H9 (cell line): ENCODE data around the gene KCNS3. TPM values are rescaled to one million over a fixed set of nuclear protein-coding genes. Genes with fewer than 3 reads are reported as not detected.

Experiments
- DNase-seq: peaks from one replicate; pipeline ENCODE4 v3.0.0-alpha.2; 2017
- H2AFZ ChIP-seq: one replicate; pipeline ENCODE4 v1.6.1; 2013; ENCODE audit warnings: mild to moderate bottlenecking, low read length, control low read depth, moderate library complexity
- H2AK5ac ChIP-seq: 2 replicates; pipeline ENCODE4 v1.6.1; 2013; ENCODE audit warnings: low read length, control low read depth, mixed read lengths; ENCODE audit not compliant: insufficient read length
- H2BK120ac ChIP-seq: one replicate; pipeline ENCODE4 v1.6.1; 2013; ENCODE audit warnings: low read depth, mild to moderate bottlenecking, low read length, control low read depth, inconsistent platforms; ENCODE audit not compliant: poor library complexity, severe bottlenecking
- H2BK12ac ChIP-seq: 2 replicates; pipeline ENCODE4 v1.6.1; 2013; ENCODE audit warnings: low read length, control low read depth, mixed read lengths, low read depth; ENCODE audit not compliant: insufficient read length
- H2BK15ac ChIP-seq: 2 replicates; pipeline ENCODE4 v1.6.1; 2013; ENCODE audit warnings: low read depth, low read length, control low read depth
- H2BK20ac ChIP-seq: one replicate; pipeline ENCODE4 v1.6.1; 2013; ENCODE audit warnings: low read depth, mild to moderate bottlenecking, low read length, control low read depth, inconsistent platforms; ENCODE audit not compliant: poor library complexity, severe bottlenecking
- H2BK5ac ChIP-seq: 2 replicates; pipeline ENCODE4 v1.6.1; 2013; ENCODE audit warnings: low read length, control low read depth, mixed read lengths; ENCODE audit not compliant: insufficient read length
- H3K14ac ChIP-seq: 2 replicates; pipeline ENCODE4 v1.6.1; 2013; ENCODE audit warnings: low read length, control low read depth; ENCODE audit not compliant: insufficient read depth
- H3K18ac ChIP-seq: 2 replicates; pipeline ENCODE4 v1.6.1; 2013; ENCODE audit warnings: low read depth, mild to moderate bottlenecking, mixed read lengths, low read length, control low read depth; ENCODE audit not compliant: insufficient read length
- H3K23ac ChIP-seq: 2 replicates; pipeline ENCODE4 v1.6.1; 2013; ENCODE audit warnings: low read length, control low read depth, mixed read lengths, low read depth; ENCODE audit not compliant: insufficient read length
- H3K23me2 ChIP-seq: 2 replicates; pipeline ENCODE4 v1.6.1; 2013; ENCODE audit warnings: low read depth, mild to moderate bottlenecking, mixed read lengths, low read length, control low read depth; ENCODE audit not compliant: insufficient read length, poor library complexity, severe bottlenecking
- H3K27ac ChIP-seq: 2 replicates; pipeline ENCODE4 v1.5.1; 2013; ENCODE audit warnings: low read length, control low read depth, mixed read lengths, low read depth; ENCODE audit not compliant: insufficient read length
- H3K27me3 ChIP-seq: 2 replicates; pipeline ENCODE4 v1.6.1; 2013; ENCODE audit warnings: low read length, control low read depth, inconsistent platforms; ENCODE audit not compliant: insufficient read depth
- H3K4ac ChIP-seq: 2 replicates; pipeline ENCODE4 v1.6.1; 2013; ENCODE audit warnings: low read depth, mild to moderate bottlenecking, control low read depth, inconsistent platforms, low read length, moderate library complexity
- H3K4me1 ChIP-seq: 2 replicates; pipeline ENCODE4 v1.6.1; 2013; ENCODE audit warnings: low read length, control low read depth, inconsistent platforms; ENCODE audit not compliant: insufficient read depth
- H3K4me2 ChIP-seq: 2 replicates; pipeline ENCODE4 v1.6.1; 2013; ENCODE audit warnings: low read length, control low read depth, mixed read lengths; ENCODE audit not compliant: insufficient read length, insufficient read depth
- H3K56ac ChIP-seq: 2 replicates; pipeline ENCODE4 v1.6.1; 2013; ENCODE audit warnings: low read depth, mild to moderate bottlenecking, mixed read lengths, low read length, control low read depth; ENCODE audit not compliant: insufficient read length
- H3K79me1 ChIP-seq: 2 replicates; pipeline ENCODE4 v1.6.1; 2013; ENCODE audit warnings: low read depth, mild to moderate bottlenecking, moderate library complexity, low read length, control low read depth, inconsistent platforms; ENCODE audit not compliant: insufficient read depth, poor library complexity, severe bottlenecking
- H3K79me2 ChIP-seq: 2 replicates; pipeline ENCODE4 v1.6.1; 2013; ENCODE audit warnings: low read length, control low read depth, inconsistent platforms; ENCODE audit not compliant: insufficient read depth
- H3K9ac ChIP-seq: 2 replicates; pipeline ENCODE4 v1.6.1; 2013; ENCODE audit warnings: low read length, control low read depth, mixed read lengths; ENCODE audit not compliant: insufficient read length; ENCODE audit errors: extremely low read depth
- H3K9me3 ChIP-seq: one replicate; pipeline ENCODE4 v1.6.1; 2013; ENCODE audit warnings: low read depth, low read length, inconsistent platforms; ENCODE audit not compliant: control insufficient read depth
- H3T11ph ChIP-seq: one replicate; pipeline ENCODE4 v1.6.1; 2013; ENCODE audit warnings: mild to moderate bottlenecking, low read length, control low read depth, inconsistent platforms
- H4K20me1 ChIP-seq: one replicate; pipeline ENCODE4 v1.6.1; 2013; ENCODE audit not compliant: control insufficient read depth, insufficient read length, insufficient read depth
- H4K5ac ChIP-seq: 2 replicates; pipeline ENCODE4 v1.6.1; 2013; ENCODE audit warnings: low read depth, mild to moderate bottlenecking, mixed read lengths, low read length, control low read depth; ENCODE audit not compliant: insufficient read length
- H4K8ac ChIP-seq: replicated peaks from 2 replicates; pipeline ENCODE4 v1.6.1; 2013; ENCODE audit warnings: low read length, control low read depth, mixed read lengths, low read depth; ENCODE audit not compliant: insufficient read length
- H4K91ac ChIP-seq: 2 replicates; pipeline ENCODE4 v1.6.1; 2013; ENCODE audit warnings: low read depth, mild to moderate bottlenecking, moderate library complexity, mixed read lengths, low read length, control low read depth; ENCODE audit not compliant: insufficient read length
- H3K27ac Mint-ChIP-seq, 3 experiments: 2 replicates in 2 of 3; 3 replicates in 1 of 3; pipeline ENCODE4 v1.8.0; 2020 to 2021; ENCODE audit warnings: mixed read lengths in 3 of 3, mild to moderate bottlenecking in 1 of 3, moderate library complexity in 1 of 3
- H3K27me3 Mint-ChIP-seq: 2 replicates; pipeline ENCODE4 v1.8.0; 2021; ENCODE audit warnings: low read depth, mild to moderate bottlenecking, moderate library complexity, mixed read lengths
- H3K36me3 Mint-ChIP-seq, 3 experiments: 2 replicates in 2 of 3; 3 replicates in 1 of 3; pipeline ENCODE4 v1.8.0; 2020 to 2021; ENCODE audit warnings: low read depth in 3 of 3, mixed read lengths in 3 of 3; ENCODE audit not compliant: insufficient read depth in 1 of 3
- H3K4me1 Mint-ChIP-seq, 2 experiments: 2 replicates each; pipeline ENCODE4 v1.8.0; 2020; ENCODE audit warnings: mixed read lengths in 2 of 2
- H3K4me3 Mint-ChIP-seq, 2 experiments: 2 replicates in 1 of 2; 3 replicates in 1 of 2; pipeline ENCODE4 v1.8.0; 2020 to 2021; ENCODE audit warnings: mild to moderate bottlenecking in 2 of 2, mixed read lengths in 2 of 2, moderate library complexity in 1 of 2
- H3K9me3 Mint-ChIP-seq, 2 experiments: 2 replicates in 1 of 2; 3 replicates in 1 of 2; pipeline ENCODE4 v1.8.0; 2020; ENCODE audit warnings: mild to moderate bottlenecking in 2 of 2, mixed read lengths in 2 of 2, moderate library complexity in 1 of 2
- WGBS: extraction: QIAGEN DNeasy Blood & Tissue Kit; methylation state at CpG from one replicate; pipeline ENCODE4 v1.1.7; 2013; ENCODE audit warnings: missing lambda C conversion rate, low lambda C conversion rate, mixed read lengths; ENCODE audit not compliant: insufficient read length; ENCODE audit errors: extremely low coverage; 5-methylcytosine and 5-hydroxymethylcytosine counted together
- total RNA-seq: library from RNA; stranded (reverse); gene quantifications from 2 replicates; pipeline ENCODE4 v1.2.1, GENCODE V29; 2021
- TF ChIP-seq, protein P1 (sequence below): fragments of 200-600 bp; sonication (generic); conservative IDR thresholded peaks from 3 replicates; pipeline ENCODE4 v1.8.0; 2021; ENCODE audit warnings: antibody characterized with exemption, mild to moderate bottlenecking

KCNS3 gene
- total RNA-seq, 1 experiment from 2014 or later = 8.0 TPM

DNA sequence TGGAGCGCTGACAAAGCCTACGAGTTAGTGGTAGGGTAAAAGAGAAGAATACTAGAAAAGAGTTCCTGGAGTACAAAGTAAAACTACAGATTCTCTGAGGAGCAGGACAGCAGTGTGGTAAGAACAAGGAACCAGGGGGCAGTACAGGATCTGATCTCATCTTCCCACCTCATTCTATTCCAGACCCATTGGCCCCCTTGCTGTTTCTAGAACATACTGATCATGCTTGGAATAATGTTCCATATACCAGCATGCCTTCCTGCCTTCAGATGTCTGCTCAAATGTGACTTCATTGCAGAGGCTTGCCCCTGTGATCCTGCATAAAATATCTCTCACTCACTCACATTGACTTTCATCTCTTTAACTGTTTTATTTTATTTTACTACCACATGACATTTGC is 43.0 kb upstream of the KCNS3 start:
- no peaks in the 10 kb centered on the region for H3K4me1 ChIP-seq
- H3K18ac ChIP-seq = no peak overlapping the region
- H4K91ac ChIP-seq = no peak overlapping the region
- TF ChIP-seq, protein P1, sequence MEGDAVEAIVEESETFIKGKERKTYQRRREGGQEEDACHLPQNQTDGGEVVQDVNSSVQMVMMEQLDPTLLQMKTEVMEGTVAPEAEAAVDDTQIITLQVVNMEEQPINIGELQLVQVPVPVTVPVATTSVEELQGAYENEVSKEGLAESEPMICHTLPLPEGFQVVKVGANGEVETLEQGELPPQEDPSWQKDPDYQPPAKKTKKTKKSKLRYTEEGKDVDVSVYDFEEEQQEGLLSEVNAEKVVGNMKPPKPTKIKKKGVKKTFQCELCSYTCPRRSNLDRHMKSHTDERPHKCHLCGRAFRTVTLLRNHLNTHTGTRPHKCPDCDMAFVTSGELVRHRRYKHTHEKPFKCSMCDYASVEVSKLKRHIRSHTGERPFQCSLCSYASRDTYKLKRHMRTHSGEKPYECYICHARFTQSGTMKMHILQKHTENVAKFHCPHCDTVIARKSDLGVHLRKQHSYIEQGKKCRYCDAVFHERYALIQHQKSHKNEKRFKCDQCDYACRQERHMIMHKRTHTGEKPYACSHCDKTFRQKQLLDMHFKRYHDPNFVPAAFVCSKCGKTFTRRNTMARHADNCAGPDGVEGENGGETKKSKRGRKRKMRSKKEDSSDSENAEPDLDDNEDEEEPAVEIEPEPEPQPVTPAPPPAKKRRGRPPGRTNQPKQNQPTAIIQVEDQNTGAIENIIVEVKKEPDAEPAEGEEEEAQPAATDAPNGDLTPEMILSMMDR = no peak
- H2BK5ac ChIP-seq = no peak overlapping the region
- H3K79me2 ChIP-seq = no peaks in the 10 kb centered on the region
- no peak overlapping the region for H3K27ac ChIP-seq
- H2AK5ac ChIP-seq = no peak overlapping the region
- no peak overlapping the region for H3K4ac ChIP-seq
- no peak overlapping the region for H3K27ac Mint-ChIP-seq
- peaks cover 27% of the 10 kb centered on the region for H3K27me3 Mint-ChIP-seq
- no peaks in the 10 kb centered on the region for H3K27me3 ChIP-seq
- peaks cover 5 to 6% of the 10 kb centered on the region in 2 experiments for H3K4me1 Mint-ChIP-seq
- no peaks in the 10 kb centered on the region for H3K23me2 ChIP-seq
- no peak overlapping the region for H2BK12ac ChIP-seq
- H3K9me3 ChIP-seq = no peaks in the 10 kb centered on the region
- no peaks in the 10 kb centered on the region for H4K20me1 ChIP-seq
- H3K14ac ChIP-seq = no peak overlapping the region
- no peak overlapping the region for H4K5ac ChIP-seq
- DNase-seq = no peak
- H3K9ac ChIP-seq = no peak overlapping the region
- H3K4me3 Mint-ChIP-seq = no peak overlapping the region
- no peaks in the 10 kb centered on the region for H3K79me1 ChIP-seq
- H3K56ac ChIP-seq = no peak overlapping the region
- no peak overlapping the region for H2BK120ac ChIP-seq
- WGBS = no CpG with 5 or more reads among the region's 2 CpGs
- H4K8ac ChIP-seq = no peak overlapping the region
- no peaks in the 10 kb centered on the region for H3K9me3 Mint-ChIP-seq
- H2AFZ ChIP-seq = no peak overlapping the region
- H3K36me3 Mint-ChIP-seq = no peaks in the 10 kb centered on the region
- no peak overlapping the region for H3K4me2 ChIP-seq
- H2BK15ac ChIP-seq = no peak overlapping the region
- H3K23ac ChIP-seq = no peak overlapping the region
- no peak overlapping the region for H2BK20ac ChIP-seq
- H3T11ph ChIP-seq = no peak overlapping the region
